GM18507 (cell line): Measurements from ENCODE around the gene DRC1.
"Not testable (repeated sequence)": the region's sequence is repeated elsewhere in the genome, so short reads cannot be mapped to it uniquely, and the experiment has no call there.

ENCODE experiments used
- DNase-seq: peaks from one replicate; pipeline ENCODE4 v3.0.0; 2011; ENCODE audit warnings: low read depth; ENCODE audit not compliant: insufficient read length; ENCODE audit errors: extremely low spot score
- FAIRE-seq: peaks from 2 replicates; lab custom pipeline; 2011; peaks lifted over from hg19 to GRCh38; lab: Jason Lieb, UNC

Gene DRC1

DNA sequence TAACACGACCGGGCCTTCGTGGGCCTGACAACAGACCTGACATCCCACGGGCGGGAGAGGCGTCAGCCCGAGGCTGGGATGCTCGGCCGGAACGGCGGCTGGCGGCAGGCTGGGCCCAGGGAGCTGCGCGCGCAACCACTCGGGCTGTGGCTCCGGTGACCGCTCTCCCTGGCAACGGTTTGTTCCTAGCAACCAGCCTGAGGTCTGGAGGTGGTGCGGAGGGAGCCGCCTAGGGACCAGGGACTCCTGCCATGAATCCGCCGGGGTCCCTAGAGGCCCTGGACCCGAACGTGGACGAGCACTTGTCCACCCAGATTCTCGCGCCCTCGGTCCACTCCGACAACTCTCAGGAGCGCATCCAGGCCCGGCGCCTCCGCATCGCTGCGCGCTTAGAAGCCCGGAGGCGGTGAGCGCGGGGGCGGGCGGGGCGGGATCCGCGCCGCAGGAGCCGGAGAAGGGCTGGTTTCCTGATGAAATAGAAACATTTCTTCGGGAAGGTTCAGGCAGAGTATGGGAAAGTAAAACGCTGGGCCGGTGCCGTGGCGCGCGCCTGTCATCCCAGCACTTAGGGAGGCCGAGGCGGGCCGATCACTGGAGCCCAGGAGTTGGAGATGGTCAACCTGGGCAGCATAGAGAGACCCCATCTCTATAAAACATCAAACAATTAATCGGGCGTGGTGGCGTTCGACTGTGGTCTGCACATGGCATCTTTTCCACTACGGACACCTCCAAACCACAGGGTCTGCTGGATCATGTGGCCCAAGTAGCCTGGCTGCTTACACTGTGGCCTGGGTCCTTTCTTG lies at the start of gene DRC1:
TSS of gene DRC1 (plus strand) at position 182 of the 803 bp plus-strand sequence. CDS start at position 252, 70 bp downstream.
- DNase-seq (no peak), FAIRE-seq (no peak)

DNA sequence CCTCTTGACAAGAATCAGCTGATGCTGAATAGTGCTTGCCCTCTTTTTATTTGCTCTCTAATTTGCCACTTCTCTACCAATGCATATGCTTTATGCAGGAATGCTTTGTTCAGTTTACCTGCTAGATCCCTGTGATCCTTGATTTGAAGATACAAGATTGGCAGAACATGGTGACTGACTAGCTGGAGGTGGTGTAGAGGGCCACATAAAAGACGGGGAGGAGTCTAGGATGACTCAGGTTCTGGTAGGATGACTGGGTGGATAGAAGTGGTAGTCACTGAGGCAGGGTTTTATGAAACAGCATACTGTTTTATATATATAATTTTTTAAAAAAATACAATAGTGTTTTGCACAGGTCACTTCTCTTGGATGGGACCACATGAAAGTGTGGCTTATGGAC lies 48.8 kb upstream of the DRC1 start:
- DNase-seq = no peak
- FAIRE-seq = no peak

DNA sequence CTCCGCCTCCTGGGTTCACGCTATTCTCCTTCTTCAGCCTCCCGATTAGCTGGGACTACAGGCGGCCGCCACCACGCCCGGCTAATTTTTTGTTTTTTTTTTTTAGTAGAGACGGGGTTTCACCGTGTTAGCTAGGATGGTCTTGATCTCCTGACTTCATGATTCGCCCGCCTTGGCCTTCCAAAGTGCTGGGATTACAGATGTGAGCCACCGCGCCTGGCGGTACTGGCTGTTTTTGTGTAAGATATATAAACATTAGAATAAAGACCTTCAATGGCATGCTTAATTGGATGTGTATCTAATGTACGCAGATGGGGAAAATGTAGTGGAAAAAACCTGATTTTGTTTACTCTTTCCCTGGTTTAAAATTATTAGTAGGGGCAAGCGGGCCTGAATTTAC lies 47.3 kb upstream of the DRC1 start:
- not testable (repeated sequence) for DNase-seq, FAIRE-seq

DNA sequence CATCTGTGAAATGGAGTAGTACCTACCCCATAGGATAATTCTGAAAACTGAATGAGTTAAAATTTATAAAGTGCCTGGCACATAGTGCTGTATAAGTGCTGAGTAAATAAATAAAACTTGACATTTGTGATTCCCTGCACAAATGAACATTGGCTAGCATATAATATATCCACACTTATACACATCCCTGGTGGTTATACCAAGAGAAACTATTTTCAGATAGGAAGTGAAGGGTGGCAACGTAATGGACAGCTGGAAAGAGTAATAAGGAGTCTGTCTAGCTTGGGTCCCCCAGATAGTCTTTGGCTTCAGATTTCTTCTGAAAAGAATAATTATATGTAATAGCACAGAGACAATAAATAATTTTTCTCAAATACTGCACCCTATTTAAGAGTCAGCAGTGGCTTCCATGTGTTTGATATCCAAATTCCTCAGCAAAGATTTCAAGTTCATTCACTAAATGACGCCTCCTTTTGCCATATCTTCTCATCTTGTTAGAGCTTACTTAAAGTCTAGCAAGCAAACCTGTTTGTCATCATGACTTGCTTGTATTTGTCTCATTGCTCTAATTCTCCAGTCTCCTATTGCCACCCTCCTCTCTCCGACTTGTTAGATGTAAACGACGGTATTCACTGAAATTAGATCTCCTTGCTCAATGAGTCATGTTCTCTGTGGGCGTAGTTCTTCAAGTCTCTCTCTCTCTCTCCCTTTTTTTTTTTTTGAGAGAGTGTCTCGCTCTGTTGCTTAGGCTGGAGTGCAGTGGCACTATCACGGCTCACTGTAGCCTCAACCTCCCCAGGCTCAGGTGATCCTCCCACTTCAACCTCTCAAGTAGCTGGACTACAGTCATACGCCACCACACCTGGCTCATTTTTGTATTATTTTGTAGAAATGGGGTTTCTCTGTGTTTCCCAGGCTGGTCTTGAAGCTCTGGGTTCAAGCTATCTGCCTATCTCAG lies 46.4 kb upstream of the DRC1 start:
- DNase-seq (no peak), FAIRE-seq (no peak)

DNA sequence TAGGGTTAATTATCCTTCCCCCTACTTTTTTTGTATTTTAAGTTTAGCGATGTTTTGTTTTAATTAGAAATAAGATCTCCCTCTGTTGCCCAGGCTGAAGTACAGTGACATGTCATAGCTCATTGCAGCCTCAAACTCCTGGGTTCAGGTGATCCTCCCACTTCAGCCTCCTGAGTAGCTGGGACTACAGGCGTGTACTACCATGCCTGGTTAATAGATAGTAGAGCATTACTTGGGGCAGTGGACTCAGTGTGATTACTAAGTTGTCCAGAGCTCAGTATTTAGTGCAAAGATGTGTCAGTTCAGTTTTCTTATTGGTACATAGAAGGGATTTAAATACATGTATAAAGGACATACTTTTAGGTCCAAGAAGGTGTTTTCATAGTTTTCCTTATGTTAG lies 45.6 kb upstream of the DRC1 start:
- no peak for DNase-seq
- FAIRE-seq = no peak

DNA sequence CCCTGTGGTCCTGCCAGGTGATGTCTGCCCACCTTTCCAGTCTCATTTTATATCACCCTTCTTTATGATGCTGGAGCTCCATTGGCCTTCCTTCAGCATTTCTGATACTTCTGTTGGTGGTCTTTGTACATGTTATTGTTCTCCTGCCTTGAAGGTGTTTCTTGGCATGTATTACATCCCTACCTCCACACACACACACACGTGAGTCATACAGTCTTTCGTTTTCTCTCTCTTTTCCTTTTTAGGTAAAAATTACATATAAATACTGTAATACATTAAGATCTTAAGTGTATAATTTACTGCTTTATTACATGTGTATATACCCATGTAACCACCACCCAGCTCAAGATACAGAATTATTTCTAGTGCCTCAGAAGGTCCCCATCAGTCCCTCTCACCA lies 44.9 kb upstream of the DRC1 start:
- FAIRE-seq = no peak
- no peak for DNase-seq

DNA sequence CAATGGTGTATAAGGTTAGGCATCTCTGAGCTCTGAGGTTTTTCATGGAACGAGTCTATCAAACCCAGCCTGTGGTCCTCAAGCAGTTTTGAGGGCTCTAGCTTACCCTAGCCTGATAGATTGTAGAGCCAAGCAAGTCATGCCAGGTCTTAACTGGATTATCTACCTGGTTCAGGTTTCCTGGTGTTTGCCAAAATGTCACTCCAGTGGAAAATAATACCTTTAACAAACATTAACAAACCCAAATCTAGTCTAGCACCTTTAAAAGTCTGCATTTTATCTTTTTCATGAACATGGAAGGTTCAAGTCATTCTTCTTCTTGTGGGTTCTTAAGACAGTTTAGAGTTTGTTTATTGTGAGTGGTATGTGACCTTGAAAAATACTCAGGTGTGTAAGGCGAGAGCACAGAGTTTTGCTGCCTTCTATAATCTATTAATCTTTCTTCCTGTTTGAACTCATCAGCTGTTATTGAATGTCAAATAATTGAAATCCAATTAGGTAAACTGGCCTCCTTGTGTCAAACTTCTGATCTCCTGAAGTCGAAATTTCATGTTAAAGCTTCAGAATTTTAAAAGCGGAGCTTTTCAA lies 41.7 kb upstream of the DRC1 start:
- FAIRE-seq (no peak), DNase-seq (no peak)

DNA sequence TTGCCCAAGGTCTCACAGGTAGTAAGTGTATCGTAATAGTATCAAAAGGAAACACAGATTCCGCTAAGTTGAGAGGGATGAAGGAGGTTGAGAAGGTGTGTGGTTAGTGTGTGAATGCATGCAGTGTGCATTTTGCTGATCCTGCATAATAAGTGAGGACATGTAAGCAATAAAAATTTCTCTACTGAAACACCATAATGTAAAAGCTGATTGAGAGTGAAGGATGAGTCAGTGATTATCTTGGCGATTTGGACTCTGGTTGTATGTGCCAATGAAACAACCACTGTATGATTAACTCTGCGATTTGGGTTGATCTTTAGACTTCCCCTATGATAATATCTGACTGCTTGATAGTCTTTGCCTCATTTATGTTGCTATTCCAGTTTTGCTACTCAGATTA lies 38.4 kb upstream of the DRC1 start:
- no peak for DNase-seq
- no peak for FAIRE-seq

DNA sequence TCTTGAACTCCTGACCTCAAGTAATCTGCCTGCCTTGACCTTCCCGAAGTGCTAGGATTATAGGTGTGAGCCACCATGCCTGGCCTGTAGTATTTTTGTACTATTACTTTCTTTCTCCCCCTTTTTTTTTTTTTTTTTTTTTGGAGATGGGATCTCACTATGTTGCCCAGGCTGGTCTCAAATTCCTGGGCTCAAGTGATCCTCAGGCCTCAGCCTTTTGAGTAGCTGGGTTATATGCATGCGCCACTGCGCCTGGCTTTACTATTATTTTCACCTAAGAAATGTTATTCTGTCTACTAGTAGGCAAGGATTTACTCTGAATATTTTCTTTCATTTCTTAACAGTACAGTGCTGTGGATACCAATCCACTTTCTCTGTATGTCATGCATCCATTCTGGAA lies 37.8 kb upstream of the DRC1 start:
- FAIRE-seq = no peak
- DNase-seq = no peak

DNA sequence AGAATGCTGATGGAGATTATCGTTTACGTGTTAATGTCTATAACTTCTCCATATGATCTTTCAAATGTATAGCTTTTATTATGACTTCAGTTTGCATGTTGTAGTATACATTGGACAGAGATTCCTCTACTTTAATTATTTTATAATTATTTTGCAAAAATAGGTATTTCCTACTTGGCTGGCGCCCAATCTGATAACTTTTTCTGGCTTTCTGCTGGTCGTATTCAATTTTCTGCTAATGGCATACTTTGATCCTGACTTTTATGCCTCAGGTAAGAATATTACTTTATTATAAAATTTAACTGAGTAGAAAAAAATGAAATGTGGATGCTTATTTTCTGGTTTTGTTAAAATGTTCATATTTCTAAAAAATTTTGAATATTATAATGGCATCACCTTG lies 37.1 kb upstream of the DRC1 start:
- FAIRE-seq = no peak

DNA sequence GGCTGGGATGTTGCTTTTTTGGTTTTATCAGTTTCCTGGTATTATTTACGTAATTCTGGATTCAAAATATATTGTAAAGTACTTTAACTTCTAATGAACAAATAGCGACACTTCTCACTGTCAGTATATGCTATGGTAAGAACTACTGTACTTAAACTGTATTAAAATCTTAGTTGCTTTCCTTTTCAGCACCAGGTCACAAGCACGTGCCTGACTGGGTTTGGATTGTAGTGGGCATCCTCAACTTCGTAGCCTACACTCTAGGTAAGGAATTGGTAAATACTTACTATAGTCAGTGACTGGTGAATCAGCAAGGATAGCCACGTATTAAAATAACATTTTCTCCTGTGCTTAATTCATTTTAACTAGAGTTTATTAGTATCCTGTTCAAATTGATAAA lies 34.8 kb upstream of the DRC1 start:
- FAIRE-seq (no peak), DNase-seq (no peak)

More for the DNA sequence above, 37.1 kb upstream of the DRC1 start:
- no peak for DNase-seq

DNA sequence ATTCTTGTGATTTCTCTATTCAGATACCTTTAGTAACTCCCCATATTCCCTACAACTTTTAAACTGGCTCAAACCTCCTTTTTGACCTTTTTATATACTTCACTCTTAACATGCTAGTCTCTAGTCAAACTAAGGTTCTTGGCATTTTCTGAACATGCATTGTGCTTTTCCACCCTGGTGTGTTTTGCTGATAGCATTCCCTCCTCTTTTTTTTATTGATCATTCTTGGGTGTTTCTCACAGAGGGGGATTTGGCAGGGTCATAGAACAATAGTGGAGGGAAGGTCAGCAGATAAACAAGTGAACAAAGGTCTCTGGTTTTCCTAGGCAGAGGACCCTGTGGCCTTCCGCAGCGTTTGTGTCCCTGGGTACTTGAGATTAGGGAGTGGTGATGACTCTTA lies 32.1 kb upstream of the DRC1 start:
- DNase-seq, FAIRE-seq: not testable (repeated sequence)

DNA sequence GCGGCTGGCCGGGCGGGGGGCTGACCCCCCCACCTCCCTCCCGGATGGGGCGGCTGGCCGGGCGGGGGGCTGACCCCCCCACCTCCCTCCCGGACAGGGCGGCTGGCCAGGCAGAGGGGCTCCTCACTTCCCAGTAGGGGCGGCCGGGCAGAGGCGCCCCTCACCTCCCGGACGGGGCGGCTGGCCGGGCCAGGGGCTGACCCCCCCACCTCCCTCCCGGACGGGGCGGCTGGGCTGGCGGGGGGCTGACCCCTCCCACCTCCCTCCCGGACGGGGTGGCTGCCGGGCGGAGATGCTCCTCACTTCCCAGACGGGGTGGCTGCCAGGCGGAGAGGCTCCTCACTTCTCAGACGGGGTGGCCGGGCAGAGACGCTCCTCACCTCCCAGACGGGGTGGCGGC lies 30.8 kb upstream of the DRC1 start:
- DNase-seq, FAIRE-seq: not testable (repeated sequence)

DNA sequence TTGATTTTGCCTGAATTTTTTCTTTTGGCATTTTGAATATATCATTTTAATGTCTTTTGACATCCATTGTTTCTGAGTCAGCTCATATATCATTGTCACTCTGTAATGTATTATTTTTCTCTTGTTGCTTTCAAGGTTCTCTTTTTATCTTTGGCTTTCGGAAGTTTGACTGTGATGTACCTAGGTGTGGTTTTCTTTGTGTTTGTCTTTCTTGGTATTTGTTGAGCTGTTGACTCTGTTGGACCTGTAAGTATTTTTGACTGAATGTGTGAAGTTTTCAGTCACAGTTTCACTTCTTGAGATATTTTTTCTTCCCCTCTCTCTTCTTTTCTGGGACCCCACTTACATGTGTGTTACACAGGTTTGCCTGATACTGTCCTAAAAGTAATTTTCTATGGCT lies 24.9 kb upstream of the DRC1 start:
- FAIRE-seq = peak; percentile 26

DNA sequence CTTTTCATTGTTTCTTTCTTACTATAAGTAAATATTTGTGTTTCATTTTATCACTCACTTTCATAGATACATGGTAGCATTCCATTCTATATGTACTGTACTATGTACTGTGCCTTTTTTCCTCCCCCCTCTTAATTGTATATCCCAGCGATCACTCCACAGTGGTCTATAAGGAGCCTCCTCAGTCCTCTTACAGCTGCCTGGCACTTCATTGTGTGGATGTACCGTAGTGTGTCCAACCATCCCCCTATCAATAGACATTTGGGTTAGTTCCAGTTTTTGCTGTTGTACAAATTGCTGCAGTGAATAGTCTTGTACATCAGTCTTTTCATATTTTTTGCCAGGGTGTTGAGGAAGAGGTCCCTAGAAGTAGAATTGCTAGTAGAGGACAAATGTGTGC lies 21.4 kb upstream of the DRC1 start:
- FAIRE-seq = no peak

More for the DNA sequence above, 24.9 kb upstream of the DRC1 start:
- DNase-seq = no peak

DNA sequence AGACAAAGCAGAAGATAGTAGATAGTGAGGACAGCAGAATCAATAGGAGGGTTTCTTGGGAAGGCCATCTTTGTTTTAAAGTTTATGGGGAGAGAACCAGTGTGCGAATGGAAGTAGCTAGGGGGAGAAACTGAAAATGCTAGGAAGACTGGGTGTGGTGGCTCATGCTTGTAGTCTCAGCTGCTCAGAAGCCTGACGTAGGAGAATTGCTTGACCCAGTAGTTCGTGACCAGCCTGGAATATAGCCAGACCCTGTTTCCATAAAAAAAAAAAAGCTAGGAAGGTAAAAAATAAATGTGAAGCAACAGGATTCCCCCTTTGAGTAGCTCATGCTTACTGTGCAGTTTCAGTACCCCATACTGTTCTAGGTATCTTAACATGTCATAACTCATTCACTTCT lies 19.2 kb upstream of the DRC1 start:
- no peak for FAIRE-seq

More for the DNA sequence above, 21.4 kb upstream of the DRC1 start:
- no peak for DNase-seq

DNA sequence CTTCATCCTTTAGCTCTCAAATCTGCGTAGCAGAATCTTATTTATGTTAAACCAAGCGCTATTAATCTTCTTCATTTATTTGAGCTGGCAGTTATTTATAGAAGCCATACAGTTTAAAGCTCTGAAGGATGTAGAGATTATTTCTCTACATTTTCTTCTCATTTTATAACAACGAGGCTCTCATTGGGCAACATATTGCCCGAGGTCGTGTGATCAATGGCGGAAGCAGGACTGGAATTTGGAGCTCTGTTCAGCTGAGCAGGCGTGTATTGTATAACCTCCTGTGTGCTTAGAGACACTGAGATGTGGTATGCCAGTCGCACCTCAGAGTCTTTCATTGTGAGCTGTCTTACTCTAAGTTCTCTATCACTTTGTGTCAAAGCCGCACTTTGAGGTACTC lies 17.5 kb upstream of the DRC1 start:
- no peak for DNase-seq
- no peak for FAIRE-seq

More for the DNA sequence above, 19.2 kb upstream of the DRC1 start:
- no peak for DNase-seq

DNA sequence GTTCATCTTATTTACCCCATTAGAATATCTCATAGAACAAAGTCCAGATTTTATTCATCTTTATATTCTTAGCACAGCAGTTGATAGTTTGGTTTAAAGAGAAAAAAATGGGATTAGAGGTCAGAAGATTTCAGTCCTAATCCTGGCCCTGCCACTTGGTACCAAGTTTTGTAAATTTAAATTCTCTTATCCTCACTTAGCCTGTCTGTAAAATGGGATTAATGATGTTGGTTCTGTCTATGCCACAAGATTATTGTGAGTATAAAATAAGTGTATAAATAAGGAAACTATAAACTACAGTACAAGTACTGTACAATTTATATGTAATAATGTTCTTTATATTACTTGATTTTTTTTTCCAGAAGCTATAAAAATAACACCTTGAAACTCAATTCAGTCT lies 17.1 kb upstream of the DRC1 start:
- FAIRE-seq (no peak), DNase-seq (no peak)

DNA sequence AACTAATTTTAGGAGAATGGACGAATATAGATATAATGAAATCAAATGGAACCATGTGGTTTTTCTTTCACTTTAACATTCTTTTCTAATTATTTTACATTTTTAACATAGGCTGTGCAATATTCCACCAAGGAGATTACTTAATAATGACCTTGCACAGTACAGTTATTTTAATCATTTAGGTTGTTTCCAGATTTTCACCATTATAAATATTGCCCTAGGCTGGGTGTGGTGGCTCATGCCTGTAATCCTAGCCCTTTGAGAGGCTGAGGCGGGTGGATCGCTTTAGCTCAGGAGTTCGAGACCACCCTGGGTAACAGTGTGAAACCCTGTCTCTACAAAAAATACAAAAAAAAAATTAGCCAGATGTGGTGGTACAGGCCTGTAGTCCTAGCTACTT lies 14.5 kb upstream of the DRC1 start:
- no peak for DNase-seq
- no peak for FAIRE-seq

DNA sequence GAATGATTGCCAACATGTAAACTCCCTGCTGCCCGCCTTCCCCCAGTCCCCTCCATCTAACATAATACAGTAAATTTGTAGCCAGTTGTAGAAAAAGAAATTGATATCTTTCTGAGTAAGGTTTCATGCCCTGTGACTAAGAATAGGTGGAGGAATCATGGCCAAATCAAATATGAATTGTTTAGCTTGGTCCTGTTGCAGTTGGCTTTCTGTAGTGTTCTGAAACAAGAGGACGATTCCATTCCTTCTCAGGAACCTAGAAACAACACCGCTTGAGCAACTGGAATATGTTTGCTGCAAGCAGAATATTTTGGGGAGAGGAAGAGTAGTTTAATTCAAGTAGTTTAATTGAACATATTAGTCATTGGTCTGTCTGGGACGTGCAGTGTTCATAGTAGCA lies 7.0 kb upstream of the DRC1 start:
- DNase-seq (no peak), FAIRE-seq (no peak)
